ENCODE measurements around the gene CECR2.

- TF ChIP-seq YY1 (IDR thresholded peaks at IDR 0.05; ENCODE audit: insufficient read depth, insufficient read length) = no peak
- no peak for TF ChIP-seq ZNF274 (IDR thresholded peaks at IDR 0.05; ENCODE audit: low read depth, low read length)
Measured at GRCh38 chr22:17570851-17571631, 201.8 kb downstream of the CECR2 start.
